GM12874 (cell line): ENCODE measurements around the gene CNKSR1.

Experiments
- CTCF ChIP-seq: IDR thresholded peaks from 2 replicates; pipeline ENCODE4 v1.5.1; 2011; ENCODE audit warnings: low read depth, mild to moderate bottlenecking, control low read depth, low read length, moderate library complexity; ENCODE audit not compliant: insufficient read depth

CNKSR1 gene

GRCh38 chr1:26162220-26162709 lies 15.0 kb upstream of the CNKSR1 start:
- TF ChIP-seq CTCF = no peak

- TF ChIP-seq CTCF = no peak
Observed at GRCh38 chr1:26163684-26164035, 13.6 kb upstream of the CNKSR1 start.

GRCh38 chr1:26164036-26164860 lies 13.0 kb upstream of the CNKSR1 start:
- peak; percentile 60 for TF ChIP-seq CTCF

- no peak for TF ChIP-seq CTCF
Observed at GRCh38 chr1:26164861-26165842, 12.1 kb upstream of the CNKSR1 start.

- no peak for TF ChIP-seq CTCF
Observed at GRCh38 chr1:26166719-26167281, 10.5 kb upstream of the CNKSR1 start.

- no peak for TF ChIP-seq CTCF
Observed at GRCh38 chr1:26168410-26169197, 8.7 kb upstream of the CNKSR1 start, which contains the start of gene C1orf232. Gene C1orf232 (minus strand): TSS chr1:26168963. CDS start chr1:26168499, 464 bp downstream.

- TF ChIP-seq CTCF = no peak
Observed at GRCh38 chr1:26169198-26169554, 8.1 kb upstream of the CNKSR1 start.
